GM18873 (cell line): ENCODE results near the gene KRTAP13-2.

Experiments used
- ATAC-seq: cut with Tn5 transposase; IDR thresholded peaks from one replicate; pipeline ENCODE4 v1.9.1; 2021; ENCODE audit warnings: mild to moderate bottlenecking, moderate library complexity, moderate number of reproducible peaks; ENCODE audit not compliant: unreplicated experiment, low FRiP score

The KRTAP13-2 gene

GRCh38 chr21:30372139-30372770 is at the start of gene KRTAP13-2:
KRTAP13-2 (minus strand) TSS chr21:30372271; CDS start chr21:30372213, 58 bp downstream.
- ATAC-seq, result no peak

- ATAC-seq, result no peak
Measured at GRCh38 chr21:30415993-30416392, 43.9 kb upstream of the KRTAP13-2 start.

GRCh38 chr21:30408782-30409494 is 36.9 kb upstream of the KRTAP13-2 start:
- ATAC-seq, result no peak

- no peak for ATAC-seq
Measured at GRCh38 chr21:30395731-30396130, 23.7 kb upstream of the KRTAP13-2 start, which contains the start of gene KRTAP13-1. KRTAP13-1 (plus strand) TSS chr21:30396031; CDS start chr21:30396087, 56 bp downstream.

GRCh38 chr21:30391492-30392025 is 19.5 kb upstream of the KRTAP13-2 start:
- ATAC-seq, result no peak

- no peak for ATAC-seq
Measured at GRCh38 chr21:30382201-30382600, 10.1 kb upstream of the KRTAP13-2 start.

GRCh38 chr21:30355906-30356305 is 16.2 kb downstream of the KRTAP13-2 start:
- no peak for ATAC-seq

GRCh38 chr21:30354308-30355005 is 17.6 kb downstream of the KRTAP13-2 start:
- no peak for ATAC-seq

GRCh38 chr21:30351534-30351933 is 20.5 kb downstream of the KRTAP13-2 start:
- ATAC-seq, result no peak

- no peak for ATAC-seq
Measured at GRCh38 chr21:30349572-30349971, 22.5 kb downstream of the KRTAP13-2 start.

GRCh38 chr21:30348506-30348905 is 23.6 kb downstream of the KRTAP13-2 start, which contains the start of gene KRTAP23-1:
KRTAP23-1 (minus strand) TSS chr21:30348606; CDS start chr21:30348606, 0 bp downstream.
- ATAC-seq, result no peak

- no peak for ATAC-seq
Measured at GRCh38 chr21:30345014-30345413, 27.1 kb downstream of the KRTAP13-2 start.

- no peak for ATAC-seq
Measured at GRCh38 chr21:30340714-30341573, 31.1 kb downstream of the KRTAP13-2 start.

GRCh38 chr21:30338717-30339116 is 33.4 kb downstream of the KRTAP13-2 start:
- ATAC-seq, result no peak

- ATAC-seq, result no peak
Measured at GRCh38 chr21:30337772-30338171, 34.3 kb downstream of the KRTAP13-2 start.

- no peak for ATAC-seq
Measured at GRCh38 chr21:30337276-30337744, 34.8 kb downstream of the KRTAP13-2 start, which contains the start of gene KRTAP27-1. KRTAP27-1 (minus strand) TSS chr21:30337694; CDS start chr21:30337668, 26 bp downstream.

GRCh38 chr21:30336596-30336995 is 35.5 kb downstream of the KRTAP13-2 start:
- no peak for ATAC-seq

GRCh38 chr21:30333736-30334135 is 38.3 kb downstream of the KRTAP13-2 start:
- ATAC-seq, result no peak

GRCh38 chr21:30332681-30333080 is 39.4 kb downstream of the KRTAP13-2 start:
- ATAC-seq, result no peak
